Mesodermal cell (in vitro differentiated cells): ENCODE measurements around the gene TAS2R30.

Experiments used
- H3K27ac ChIP-seq: 2 replicates; pipeline ENCODE4 v1.7.0; 2013; ENCODE audit warnings: mild to moderate bottlenecking, low read depth, low read length, moderate library complexity; ENCODE audit not compliant: severe bottlenecking
- H3K36me3 ChIP-seq: 2 replicates; pipeline ENCODE4 v1.7.1; 2013; ENCODE audit warnings: mild to moderate bottlenecking, low read length, moderate library complexity; ENCODE audit not compliant: control insufficient read depth, insufficient read depth
- H3K4me1 ChIP-seq: one replicate; pipeline ENCODE4 v1.7.1; 2013; ENCODE audit warnings: mild to moderate bottlenecking, low read length; ENCODE audit not compliant: insufficient read depth, control insufficient read depth, poor library complexity, severe bottlenecking
- H3K4me3 ChIP-seq: 2 replicates; pipeline ENCODE4 v1.7.0; 2013; ENCODE audit warnings: low read length, control low read depth, mild to moderate bottlenecking; ENCODE audit not compliant: insufficient read depth, poor library complexity, severe bottlenecking; ENCODE audit errors: extremely low read depth
- H3K9me3 ChIP-seq: 2 replicates; pipeline ENCODE4 v1.7.1; 2013; ENCODE audit warnings: mild to moderate bottlenecking, low read length, moderate library complexity; ENCODE audit not compliant: control insufficient read depth
- WGBS, 2 experiments: methylation state at CpG; one replicate each; pipeline ENCODE4 v1.1.5; 2013; ENCODE audit warnings: missing lambda C conversion rate in 2 of 2; ENCODE audit not compliant: insufficient coverage in 2 of 2; 5-methylcytosine and 5-hydroxymethylcytosine counted together

Gene TAS2R30

GRCh38 chr12:11158885-11159444 is 24.5 kb upstream of the TAS2R30 start:
- Histone ChIP-seq H3K4me1 (no peaks in the 10 kb centered on the region), H3K36me3 (peaks cover 30% of the 10 kb centered on the region), H3K9me3 (peaks cover 4% of the 10 kb centered on the region), H3K4me3 (no peak overlapping the region), H3K27ac (no peak overlapping the region)
- WGBS, 2 experiments = 91% methylated on average over 1 of the region's 5 CpGs; no CpG with 5 or more reads in 1 of the 2 experiments

DNA sequence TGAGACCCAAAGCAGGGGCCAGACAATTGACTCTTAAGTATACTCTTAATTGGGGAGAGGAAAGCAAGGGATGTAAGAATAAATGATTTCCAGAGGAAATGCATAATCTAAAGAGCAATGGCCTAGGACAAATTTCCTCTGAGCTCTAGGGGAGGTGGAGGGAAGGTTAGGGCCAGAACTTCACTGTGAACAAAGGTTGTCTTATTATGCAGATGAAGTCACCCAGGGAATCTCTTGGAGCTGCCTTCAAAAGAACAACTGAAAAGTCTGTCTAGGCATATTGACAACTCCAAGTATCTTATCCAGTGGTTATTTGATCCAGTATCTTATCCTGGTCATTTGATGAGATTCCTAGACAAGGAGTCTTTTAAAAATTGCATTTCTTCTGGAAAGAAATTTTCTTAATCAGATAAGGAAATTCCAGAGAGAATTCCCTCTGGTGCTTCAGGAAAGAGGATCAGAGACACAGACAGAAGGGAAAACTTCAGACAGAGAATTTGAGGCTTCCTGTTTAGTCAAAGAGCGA is 20.0 kb upstream of the TAS2R30 start:
- WGBS, 2 experiments = no CpG with 5 or more reads among the region's 1 CpG
- Histone ChIP-seq H3K27ac (no peak overlapping the region), H3K9me3 (peaks cover 8% of the 10 kb centered on the region), H3K36me3 (peaks cover 30% of the 10 kb centered on the region), H3K4me3 (no peak overlapping the region), H3K4me1 (no peaks in the 10 kb centered on the region)

DNA sequence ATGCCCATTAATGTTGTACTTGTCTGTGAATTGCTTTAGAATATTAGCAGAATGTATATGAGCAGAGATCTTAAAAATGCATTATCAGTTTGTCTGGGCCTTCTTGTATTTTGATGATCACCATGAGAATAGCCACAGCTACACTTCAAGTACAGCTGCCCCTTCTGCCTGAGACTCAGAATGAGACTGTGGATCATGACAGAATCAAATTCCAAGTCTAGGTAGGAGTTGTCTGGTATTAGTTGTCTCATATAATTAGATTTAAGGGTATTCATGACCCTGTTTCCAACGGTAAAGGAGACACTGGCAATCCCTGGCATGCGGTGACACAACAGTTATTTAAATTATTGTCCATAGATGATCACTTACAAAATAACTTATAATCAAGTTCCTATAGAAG is 18.3 kb upstream of the TAS2R30 start:
- Histone ChIP-seq H3K9me3 (peaks cover 8% of the 10 kb centered on the region), H3K4me3 (no peak overlapping the region), H3K36me3 (peaks cover 27% of the 10 kb centered on the region), H3K4me1 (no peaks in the 10 kb centered on the region), H3K27ac (no peak overlapping the region)
- no CpG with 5 or more reads among the region's 2 CpGs for WGBS, 2 experiments

DNA sequence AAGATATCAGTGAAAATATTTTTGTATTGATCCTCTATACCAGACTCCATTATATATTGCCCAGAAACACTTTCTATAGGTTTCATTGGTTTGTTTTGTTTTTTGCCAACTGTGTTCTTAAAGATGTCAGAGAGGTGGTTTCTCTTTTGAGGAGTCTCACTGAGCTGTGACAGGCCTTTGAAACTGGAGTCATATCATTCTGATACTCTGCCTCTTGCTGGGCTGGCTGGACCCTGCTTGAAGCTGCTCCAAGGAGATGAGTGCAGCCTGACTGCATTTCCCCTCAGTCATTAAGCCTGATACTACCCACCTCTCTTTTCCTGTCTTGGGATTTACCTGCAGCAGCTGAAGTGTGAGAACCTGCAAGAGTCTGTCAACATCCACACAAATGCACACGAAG is 16.4 kb upstream of the TAS2R30 start:
- Histone ChIP-seq H3K4me1 (no peaks in the 10 kb centered on the region), H3K9me3 (peaks cover 4% of the 10 kb centered on the region), H3K27ac (no peak overlapping the region), H3K36me3 (peaks cover 27% of the 10 kb centered on the region), H3K4me3 (no peak overlapping the region)
- no CpG with 5 or more reads among the region's 1 CpG for WGBS, 2 experiments

GRCh38 chr12:11147420-11147819 is 13.0 kb upstream of the TAS2R30 start:
- peaks cover 4% of the 10 kb centered on the region for H3K9me3 ChIP-seq
- no peak overlapping the region for H3K4me3 ChIP-seq
- H3K27ac ChIP-seq = no peak overlapping the region
- no CpG with 5 or more reads among the region's 1 CpG for WGBS, 2 experiments
- H3K4me1 ChIP-seq = no peaks in the 10 kb centered on the region
- H3K36me3 ChIP-seq = peaks cover 12% of the 10 kb centered on the region

DNA sequence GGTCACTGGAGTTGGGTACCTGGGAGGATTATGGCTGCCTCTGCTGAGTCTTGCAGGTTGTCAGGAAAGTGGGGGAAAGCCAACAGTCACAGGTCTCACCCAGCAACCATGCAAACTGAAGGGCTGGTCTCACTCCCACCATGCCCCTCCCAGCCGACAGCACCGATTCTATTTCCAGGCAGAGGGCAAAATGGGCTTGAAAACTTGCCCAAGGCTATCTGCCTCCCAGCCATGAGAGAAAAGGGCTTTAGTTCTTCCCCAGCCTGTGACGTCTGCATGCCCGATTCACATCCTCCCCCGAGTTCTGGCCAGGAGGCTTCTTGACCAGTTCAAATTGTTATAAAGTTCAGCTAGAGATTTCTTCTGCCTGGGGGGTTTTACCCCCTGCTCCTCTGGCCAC is 9.9 kb upstream of the TAS2R30 start:
- 83 to 100% methylated on average over 1 to 3 of the region's 5 CpGs for WGBS, 2 experiments
- Histone ChIP-seq H3K4me1 (no peaks in the 10 kb centered on the region), H3K27ac (no peak overlapping the region), H3K4me3 (no peak overlapping the region), H3K9me3 (no peaks in the 10 kb centered on the region), H3K36me3 (peaks cover 11% of the 10 kb centered on the region)

- no peaks in the 10 kb centered on the region for H3K4me1 ChIP-seq
- no peaks in the 10 kb centered on the region for H3K9me3 ChIP-seq
- no CpG with 5 or more reads among the region's 2 CpGs for WGBS, 2 experiments
- no peak overlapping the region for H3K27ac ChIP-seq
- H3K36me3 ChIP-seq = peaks cover 11% of the 10 kb centered on the region
- H3K4me3 ChIP-seq = no peak overlapping the region
Measured at GRCh38 chr12:11143352-11143751, 8.9 kb upstream of the TAS2R30 start.

- Histone ChIP-seq H3K27ac (no peak overlapping the region), H3K4me3 (no peak overlapping the region), H3K36me3 (no peaks in the 10 kb centered on the region), H3K4me1 (no peaks in the 10 kb centered on the region), H3K9me3 (no peaks in the 10 kb centered on the region)
- WGBS, 2 experiments = no CpG with 5 or more reads among the region's 2 CpGs
Measured at GRCh38 chr12:11136075-11136474, 1.6 kb upstream of the TAS2R30 start.

- 100% methylated on average over 1 of the region's 2 CpGs; no CpG with 5 or more reads in 1 of the 2 experiments for WGBS, 2 experiments
- no peak overlapping the region for H3K4me3 ChIP-seq
- peaks cover 4% of the 10 kb centered on the region for H3K36me3 ChIP-seq
- no peaks in the 10 kb centered on the region for H3K4me1 ChIP-seq
- no peaks in the 10 kb centered on the region for H3K9me3 ChIP-seq
- no peak overlapping the region for H3K27ac ChIP-seq
Measured at GRCh38 chr12:11133816-11134215, 628 bp downstream of the TAS2R30 start.

DNA sequence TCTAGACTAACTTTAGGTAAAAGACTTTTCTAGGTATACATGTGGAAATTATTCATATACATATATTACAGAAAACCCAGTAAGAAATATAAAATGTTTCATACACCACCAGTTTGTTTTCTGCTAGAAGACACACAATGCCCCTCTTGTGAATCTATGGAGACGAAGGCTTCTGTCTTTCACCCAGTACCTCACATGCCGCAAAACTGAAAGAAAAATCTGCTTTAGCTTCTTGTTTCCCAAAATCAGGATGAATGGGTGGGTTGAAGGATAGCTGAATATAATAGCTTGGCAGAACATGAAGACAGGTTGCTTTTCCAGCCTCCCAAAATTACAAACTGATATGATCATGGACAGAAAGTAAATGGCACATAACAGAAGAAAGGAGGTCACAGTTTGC is 1.3 kb downstream of the TAS2R30 start:
- WGBS, 2 experiments = 100% methylated on average over 1 of the region's 2 CpGs
- peaks cover 4% of the 10 kb centered on the region for H3K36me3 ChIP-seq

DNA sequence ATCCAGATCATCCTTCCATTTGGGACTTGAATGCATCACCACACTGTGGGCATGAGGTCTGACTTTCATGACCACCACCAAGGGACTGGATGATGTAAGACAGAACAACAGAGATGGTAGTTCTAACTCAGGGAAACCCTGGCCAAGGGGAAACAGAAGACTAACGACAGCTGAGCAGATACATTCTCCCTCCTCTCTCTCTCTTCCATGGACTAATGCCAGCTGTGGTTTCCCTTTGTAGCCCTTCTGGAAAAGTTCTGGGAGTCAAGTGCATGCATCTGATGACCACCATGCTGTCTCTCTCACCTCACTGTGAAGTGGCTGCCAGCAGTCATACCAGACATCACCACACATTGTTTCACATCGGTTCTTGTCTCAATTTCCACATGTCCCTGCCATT is 3.4 kb downstream of the TAS2R30 start:
- WGBS, 2 experiments = 0% methylated on average over 1 of the region's 2 CpGs
- Histone ChIP-seq H3K27ac (no peak overlapping the region), H3K9me3 (no peaks in the 10 kb centered on the region), H3K36me3 (peaks cover 4% of the 10 kb centered on the region), H3K4me1 (no peaks in the 10 kb centered on the region), H3K4me3 (no peak overlapping the region)

More for the DNA sequence above, 1.3 kb downstream of the TAS2R30 start:
- no peak overlapping the region for H3K27ac ChIP-seq
- H3K4me3 ChIP-seq = no peak overlapping the region
- no peaks in the 10 kb centered on the region for H3K4me1 ChIP-seq
- H3K9me3 ChIP-seq = no peaks in the 10 kb centered on the region
